Activated CD8-positive, alpha-beta memory T cell treated with anti-CD3 and anti-CD28 coated beads, Interleukin-2, amount 50 U/mL, for 1 hour (primary cell): ENCODE data around the gene LCA5L.
"Not testable (repeated sequence)": the region's sequence is repeated elsewhere in the genome, so short reads cannot be mapped to it uniquely, and the experiment has no call there.

Experiments used
- DNase-seq: peaks from one replicate; pipeline ENCODE4 v3.0.0-alpha.2; 2020; ENCODE audit errors: extremely low read depth

LCA5L gene

GRCh38 chr21:39387461-39388037 lies 58.0 kb downstream of the LCA5L start:
- DNase-seq, result peak; percentile 85

DNA sequence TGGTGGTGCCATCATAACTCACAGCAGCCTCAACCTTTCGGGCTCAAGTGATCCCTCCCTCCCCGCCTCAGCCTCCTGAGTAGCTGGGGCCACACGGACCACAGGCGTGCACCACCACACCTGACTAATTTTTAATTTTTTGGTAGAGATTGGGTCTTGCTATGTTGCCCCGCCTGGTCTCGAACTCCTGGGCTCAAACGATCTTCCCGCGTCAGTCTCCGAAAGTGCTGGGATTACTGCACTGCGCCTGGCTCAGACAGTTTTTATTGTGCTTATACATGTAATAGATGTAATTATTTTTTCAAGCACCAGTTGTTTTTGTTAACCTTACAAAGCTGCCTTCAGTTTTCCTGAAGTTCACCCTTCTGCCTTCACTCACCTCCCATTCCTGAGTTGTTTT lies 58.7 kb downstream of the LCA5L start:
- no peak for DNase-seq

DNA sequence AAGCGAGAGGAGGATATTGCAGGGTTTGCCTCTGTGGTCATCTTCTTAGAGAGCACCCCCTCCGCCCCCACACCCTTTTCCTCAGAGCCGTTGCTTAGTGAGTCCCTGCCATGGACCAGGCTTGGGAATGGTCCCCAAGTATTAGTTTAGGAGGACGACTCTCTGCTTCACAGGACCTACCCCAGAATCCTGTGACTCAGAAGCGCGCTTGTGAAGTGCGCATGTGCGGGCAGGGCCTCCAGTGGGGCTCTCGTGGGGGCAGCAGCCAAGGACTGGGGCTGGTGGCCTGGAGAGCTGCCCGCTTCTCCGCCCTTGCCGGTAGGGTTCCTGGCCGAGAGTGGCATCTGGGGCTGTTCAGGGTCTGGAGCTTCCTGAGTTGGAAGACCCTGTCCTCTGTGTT lies 59.4 kb downstream of the LCA5L start:
- DNase-seq, result no peak

- DNase-seq, result no peak
Measured at GRCh38 chr21:39385299-39386145, 60.1 kb downstream of the LCA5L start.

DNA sequence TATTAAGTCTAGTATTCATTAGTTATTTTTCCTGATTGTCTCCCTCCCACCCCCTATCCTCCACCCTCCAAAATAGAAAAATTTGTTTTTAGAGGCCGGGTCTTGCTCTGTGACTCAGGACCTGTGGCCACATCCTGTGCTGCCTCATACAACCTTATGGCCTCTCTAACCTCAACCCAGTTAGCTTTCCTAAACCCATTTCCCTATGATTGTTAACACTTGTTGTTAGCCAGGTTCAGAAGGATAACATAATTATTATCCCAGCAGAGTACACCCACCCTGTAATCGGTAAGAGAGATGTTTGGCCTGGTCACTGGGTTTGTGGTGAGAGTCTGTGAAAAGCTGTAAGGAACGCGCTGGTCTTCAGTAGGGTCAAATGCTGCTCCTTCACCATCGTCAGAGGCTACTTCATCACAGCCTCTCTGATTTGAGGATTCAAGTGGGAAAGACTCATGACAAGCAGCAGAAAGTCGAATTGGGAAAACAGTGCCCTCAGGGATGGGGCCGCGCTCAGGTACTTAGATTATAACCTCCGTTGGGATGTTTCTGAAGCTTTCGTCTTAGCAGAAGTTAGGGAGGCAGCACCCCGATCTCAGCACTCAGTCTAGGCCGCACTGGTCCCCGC lies 60.8 kb downstream of the LCA5L start:
- DNase-seq, result no peak

DNA sequence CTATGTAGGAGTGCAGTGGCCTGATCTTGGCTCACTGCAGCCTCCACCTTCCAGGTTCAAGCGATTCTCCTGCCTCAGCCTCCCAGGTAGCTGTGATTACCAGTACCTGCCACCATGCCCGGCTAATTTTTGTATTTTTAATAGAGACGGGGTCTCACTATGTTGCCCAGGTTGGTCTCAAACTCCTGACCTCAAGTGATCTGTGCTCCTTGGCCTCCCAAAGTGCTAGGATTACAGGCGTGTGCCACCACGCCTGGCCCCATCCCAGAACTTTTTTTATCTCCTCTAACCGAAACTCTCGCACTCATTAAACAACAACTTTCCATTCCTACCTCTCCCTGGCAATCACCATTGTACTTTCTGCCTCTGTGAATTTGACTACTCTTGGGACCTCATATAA lies 63.5 kb downstream of the LCA5L start:
- DNase-seq, result not testable (repeated sequence)

DNA sequence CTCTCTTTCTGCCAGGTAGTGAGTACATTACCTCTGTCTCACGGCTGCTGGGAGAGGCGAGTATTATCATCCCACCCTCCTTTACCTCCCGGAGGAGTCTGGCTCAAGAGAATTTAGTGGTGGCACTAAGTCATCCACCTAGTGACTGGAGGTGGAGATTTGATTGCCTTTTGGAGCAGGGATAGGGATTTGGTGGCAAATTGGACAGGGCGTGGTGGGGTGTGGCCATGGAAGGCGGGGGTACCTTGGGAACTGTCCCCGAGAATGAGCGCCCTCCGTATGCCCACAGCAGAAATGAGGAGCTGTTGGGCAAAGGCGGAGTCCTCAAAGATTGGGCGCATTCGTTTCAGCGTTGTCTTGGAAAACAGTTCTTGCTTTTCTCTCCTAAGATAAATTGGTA lies 64.6 kb downstream of the LCA5L start:
- no peak for DNase-seq

DNA sequence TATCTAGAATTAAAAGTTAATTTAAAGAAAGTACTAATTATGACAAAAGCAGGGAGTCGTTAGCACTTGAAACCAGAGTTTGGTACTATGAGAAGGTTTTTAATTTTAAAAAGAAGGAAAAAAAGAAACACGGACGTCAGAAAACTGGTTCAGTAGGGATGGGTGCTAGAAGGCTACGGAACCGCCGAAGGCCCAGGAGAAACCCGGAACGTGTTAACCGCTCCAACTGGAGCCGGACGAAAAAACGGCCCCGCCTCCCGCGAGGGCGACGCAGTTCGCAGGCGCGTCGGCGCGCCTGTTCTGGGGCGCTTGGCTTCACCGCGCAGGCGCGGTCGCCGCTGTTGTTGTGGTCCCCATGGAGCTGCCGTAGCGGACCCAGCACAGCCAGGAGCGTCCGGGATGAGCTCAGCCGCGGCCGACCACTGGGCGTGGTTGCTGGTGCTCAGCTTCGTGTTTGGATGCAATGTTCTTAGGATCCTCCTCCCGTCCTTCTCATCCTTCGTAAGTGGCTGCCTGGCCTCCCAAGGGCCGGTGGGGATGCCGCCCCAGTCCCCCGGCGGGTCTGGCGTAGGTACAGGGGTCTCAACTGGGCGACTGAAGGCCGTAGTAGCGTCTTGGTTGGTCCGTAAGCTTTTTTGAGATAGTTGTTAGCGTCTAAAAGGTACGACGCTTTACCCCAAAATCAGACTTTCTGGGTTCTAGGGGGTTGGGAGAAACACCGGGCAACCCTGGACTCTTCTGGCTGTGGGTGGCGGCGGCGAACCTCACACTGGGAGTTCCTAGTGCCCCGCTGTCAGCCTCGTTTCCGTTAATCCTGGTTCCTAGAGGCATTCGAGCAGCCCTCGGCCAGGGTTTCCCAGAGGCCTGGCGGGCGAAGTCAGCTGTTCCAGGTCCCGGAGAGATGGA lies 65.3 kb downstream of the LCA5L start:
- DNase-seq, result peak; percentile 64

DNA sequence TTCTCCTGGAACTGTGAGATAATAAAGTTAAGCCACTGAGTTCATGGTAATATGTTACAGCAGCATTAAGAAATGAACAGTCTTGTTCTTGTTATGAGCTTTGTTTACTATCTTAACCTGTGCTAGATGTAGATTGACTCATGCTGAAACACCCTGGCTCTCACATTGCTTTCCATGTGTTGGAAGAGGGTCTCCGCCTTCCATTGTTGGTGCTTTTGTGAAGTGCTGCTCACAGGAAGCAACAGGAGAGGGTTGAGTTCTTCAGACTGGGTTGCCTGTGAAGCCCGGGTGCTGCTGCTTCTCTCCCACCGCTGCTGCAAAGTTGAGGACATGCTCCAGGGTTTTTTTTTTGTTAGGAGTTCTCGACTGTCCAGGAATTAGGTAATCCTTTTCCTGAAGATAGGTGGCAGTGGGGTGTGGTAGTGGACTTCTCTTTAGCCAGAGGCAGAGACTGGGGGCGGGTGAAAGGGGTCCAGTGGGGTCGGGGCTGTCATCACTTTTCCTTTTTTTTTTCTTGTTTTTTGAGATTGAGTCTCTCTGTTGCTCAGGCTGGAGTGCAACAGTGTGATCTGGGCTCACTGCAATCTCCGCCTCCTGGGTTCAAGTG lies 68.0 kb downstream of the LCA5L start:
- no peak for DNase-seq

- DNase-seq, result no peak
Measured at GRCh38 chr21:39375446-39375845, 70.1 kb downstream of the LCA5L start.

- no peak for DNase-seq
Measured at GRCh38 chr21:39374046-39374445, 71.5 kb downstream of the LCA5L start.

GRCh38 chr21:39373634-39374033 lies 71.9 kb downstream of the LCA5L start:
- no peak for DNase-seq

- DNase-seq, result not testable (repeated sequence)
Measured at GRCh38 chr21:39369896-39370288, 75.7 kb downstream of the LCA5L start.

DNA sequence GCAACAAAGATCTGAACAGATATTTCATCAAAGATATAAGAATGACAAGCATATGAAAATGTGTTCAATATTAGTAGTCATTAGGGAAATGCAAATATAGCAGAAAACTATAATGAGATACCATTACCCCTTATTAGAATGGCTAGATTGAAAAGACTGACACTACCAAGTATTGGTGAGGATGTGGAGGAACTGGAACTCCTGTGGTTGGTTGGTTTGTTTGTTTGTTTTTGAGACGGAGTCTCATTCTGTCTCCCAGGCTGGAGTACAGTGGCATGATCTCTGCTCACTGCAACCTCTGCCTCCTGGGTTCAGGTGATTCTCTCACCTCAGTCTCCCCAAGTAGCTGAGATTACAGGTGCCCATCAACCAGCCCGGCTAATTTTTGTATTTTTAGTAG lies 77.8 kb downstream of the LCA5L start:
- DNase-seq, result no peak

DNA sequence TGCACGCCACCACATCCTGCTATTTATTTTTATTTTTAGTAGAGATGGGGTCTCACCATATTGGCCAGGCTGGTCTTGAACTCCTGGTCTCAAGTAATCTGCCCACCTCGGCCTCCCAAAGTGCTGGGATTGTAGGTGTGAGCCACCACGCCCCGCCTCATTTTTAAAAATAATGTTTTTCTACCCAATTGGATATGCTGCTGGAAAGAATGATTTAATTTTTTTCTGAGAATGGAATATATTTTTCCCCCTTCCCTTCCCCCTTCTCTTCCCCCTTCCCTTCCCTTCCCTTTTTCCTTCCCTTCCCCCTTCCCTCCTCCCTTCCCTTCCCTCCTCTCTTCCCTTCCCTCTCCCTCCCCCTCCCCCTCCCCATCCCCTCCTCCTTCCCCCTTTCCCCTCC lies 79.0 kb downstream of the LCA5L start:
- DNase-seq, result no peak

- no peak for DNase-seq
Measured at GRCh38 chr21:39364949-39365348, 80.6 kb downstream of the LCA5L start.

- DNase-seq, result no peak
Measured at GRCh38 chr21:39363607-39364555, 81.7 kb downstream of the LCA5L start.

DNA sequence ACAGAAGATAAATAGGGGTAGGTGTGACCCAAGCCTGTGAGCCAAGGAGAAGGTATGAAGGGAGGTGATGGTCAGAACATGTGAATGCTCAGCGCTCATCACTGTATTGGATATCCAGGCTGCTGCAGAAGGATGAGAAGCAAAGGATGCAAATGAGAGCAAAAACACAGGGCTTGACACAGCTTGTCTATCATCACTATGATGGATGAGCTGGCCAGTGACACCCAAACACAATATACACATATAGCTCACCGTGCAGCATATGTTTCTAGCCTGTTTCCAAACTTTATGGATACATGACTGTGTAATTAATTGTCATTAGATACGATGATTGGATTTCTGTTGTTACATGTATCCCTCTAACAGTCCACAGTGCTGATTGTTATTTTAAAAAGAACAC lies 82.8 kb downstream of the LCA5L start:
- no peak for DNase-seq

DNA sequence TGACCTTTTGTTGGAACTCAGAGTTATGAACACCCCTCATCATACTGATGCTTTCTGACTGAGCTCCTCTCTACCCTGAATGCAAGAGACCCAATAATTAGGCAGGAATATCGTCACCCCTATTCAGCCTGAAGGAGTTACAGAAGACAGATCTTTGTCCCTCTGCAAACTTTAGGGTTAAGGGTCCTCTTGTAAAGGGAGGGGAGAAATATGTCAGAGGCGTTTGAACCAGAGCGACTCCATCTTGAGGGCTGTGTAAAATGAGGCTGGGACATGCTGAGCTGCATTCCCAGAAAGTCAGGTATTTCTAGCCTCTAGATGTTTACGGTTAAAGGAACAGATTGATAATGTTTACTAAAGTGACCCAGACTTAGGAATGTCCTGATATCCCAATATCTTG lies 86.2 kb downstream of the LCA5L start:
- DNase-seq, result no peak
